Measurements from ENCODE around the gene NANOS2. TPM values are rescaled to one million over a fixed set of nuclear protein-coding genes. Genes with fewer than 3 reads are reported as not detected.
A peak's percentile ranks its signal among the peaks of the same experiment; 100 is the strongest.

NANOS2 gene
- total and polyA plus RNA-seq, 2 of the 13 experiments (the other 11 are each of a cell fraction or from before 2014, with no cell fraction given) = not detected

GRCh38 chr19:45872095-45872919 is 42.3 kb downstream of the NANOS2 start (continued):
- TF ChIP-seq AGO1 (IDR thresholded peaks at IDR 0.05; ENCODE audit: low read depth, low read length, poor library complexity, severe bottlenecking) = peak; percentile 44
- no peak for TF ChIP-seq DR1 (CRISPR knock-in tag; IDR thresholded peaks at IDR 0.05)
- no peak for TF ChIP-seq ZNF136 (CRISPR knock-in tag; IDR thresholded peaks at IDR 0.05; ENCODE audit: low read depth)
- TF ChIP-seq, protein P1, sequence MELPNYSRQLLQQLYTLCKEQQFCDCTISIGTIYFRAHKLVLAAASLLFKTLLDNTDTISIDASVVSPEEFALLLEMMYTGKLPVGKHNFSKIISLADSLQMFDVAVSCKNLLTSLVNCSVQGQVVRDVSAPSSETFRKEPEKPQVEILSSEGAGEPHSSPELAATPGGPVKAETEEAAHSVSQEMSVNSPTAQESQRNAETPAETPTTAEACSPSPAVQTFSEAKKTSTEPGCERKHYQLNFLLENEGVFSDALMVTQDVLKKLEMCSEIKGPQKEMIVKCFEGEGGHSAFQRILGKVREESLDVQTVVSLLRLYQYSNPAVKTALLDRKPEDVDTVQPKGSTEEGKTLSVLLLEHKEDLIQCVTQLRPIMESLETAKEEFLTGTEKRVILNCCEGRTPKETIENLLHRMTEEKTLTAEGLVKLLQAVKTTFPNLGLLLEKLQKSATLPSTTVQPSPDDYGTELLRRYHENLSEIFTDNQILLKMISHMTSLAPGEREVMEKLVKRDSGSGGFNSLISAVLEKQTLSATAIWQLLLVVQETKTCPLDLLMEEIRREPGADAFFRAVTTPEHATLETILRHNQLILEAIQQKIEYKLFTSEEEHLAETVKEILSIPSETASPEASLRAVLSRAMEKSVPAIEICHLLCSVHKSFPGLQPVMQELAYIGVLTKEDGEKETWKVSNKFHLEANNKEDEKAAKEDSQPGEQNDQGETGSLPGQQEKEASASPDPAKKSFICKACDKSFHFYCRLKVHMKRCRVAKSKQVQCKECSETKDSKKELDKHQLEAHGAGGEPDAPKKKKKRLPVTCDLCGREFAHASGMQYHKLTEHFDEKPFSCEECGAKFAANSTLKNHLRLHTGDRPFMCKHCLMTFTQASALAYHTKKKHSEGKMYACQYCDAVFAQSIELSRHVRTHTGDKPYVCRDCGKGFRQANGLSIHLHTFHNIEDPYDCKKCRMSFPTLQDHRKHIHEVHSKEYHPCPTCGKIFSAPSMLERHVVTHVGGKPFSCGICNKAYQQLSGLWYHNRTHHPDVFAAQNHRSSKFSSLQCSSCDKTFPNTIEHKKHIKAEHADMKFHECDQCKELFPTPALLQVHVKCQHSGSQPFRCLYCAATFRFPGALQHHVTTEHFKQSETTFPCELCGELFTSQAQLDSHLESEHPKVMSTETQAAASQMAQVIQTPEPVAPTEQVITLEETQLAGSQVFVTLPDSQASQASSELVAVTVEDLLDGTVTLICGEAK (IDR thresholded peaks at IDR 0.05) = no peak
- TF ChIP-seq, protein P1 (CRISPR knock-in tag; IDR thresholded peaks at IDR 0.05) = no peak
- TF ChIP-seq ZBTB34 (CRISPR knock-in tag; IDR thresholded peaks at IDR 0.05) = no peak
- TF ChIP-seq SUZ12 (IDR thresholded peaks at IDR 0.05; ENCODE audit: low read depth, low read length) = no peak
- no peak for TF ChIP-seq SIN3B (IDR thresholded peaks at IDR 0.05; ENCODE audit: low read length)
- no peak for TF ChIP-seq CREB1 (IDR thresholded peaks at IDR 0.05)
- no peak for TF ChIP-seq CREB1 (CRISPR knock-in tag; IDR thresholded peaks at IDR 0.05)
- TF ChIP-seq ZNF83 (CRISPR knock-in tag; IDR thresholded peaks at IDR 0.05; ENCODE audit: borderline replicate concordance) = no peak
- no peak for TF ChIP-seq NFATC3 (CRISPR knock-in tag; IDR thresholded peaks at IDR 0.05)
- peak; percentile 10 for TF ChIP-seq RBM39 (IDR thresholded peaks at IDR 0.05; ENCODE audit: low read depth, low read length, poor library complexity, severe bottlenecking)
- TF ChIP-seq ZNF598 (CRISPR knock-in tag; IDR thresholded peaks at IDR 0.05; ENCODE audit: borderline replicate concordance) = no peak
- TF ChIP-seq SPEN (CRISPR knock-in tag; IDR thresholded peaks at IDR 0.05; ENCODE audit: low read depth) = no peak
- TF ChIP-seq RBFOX2 (IDR thresholded peaks at IDR 0.05; ENCODE audit: low read depth, low read length) = peak; percentile 87
- no peak for TF ChIP-seq MLLT10 (CRISPR knock-in tag; IDR thresholded peaks at IDR 0.05)
- TF ChIP-seq ZBTB26 (CRISPR knock-in tag; IDR thresholded peaks at IDR 0.05; ENCODE audit: borderline replicate concordance) = no peak

Data from HepG2 (cell line).